Thoracic aorta (tissue), 2 donors: Measurements from ENCODE around the gene SLC48A1. TPM values are rescaled to one million over a fixed set of nuclear protein-coding genes. Genes with fewer than 3 reads are reported as not detected.

ENCODE experiments used
- ATAC-seq: fragments of 150-250 bp; one replicate; pipeline ENCODE4 v1.8.0; 2017; ENCODE audit warnings: low read depth; ENCODE audit not compliant: insufficient number of reproducible peaks, low FRiP score
- DNase-seq: peaks from one replicate; pipeline ENCODE4 v3.0.0-alpha.2; 2020; ENCODE audit warnings: low spot score
- H3K27ac ChIP-seq, 2 donors: fragments of 200-600 bp; sonication (generic); 1 replicate in 1 of 2; 2 replicates in 1 of 2; pipeline ENCODE4 v1.5.1; 2016; ENCODE audit warnings: mild to moderate bottlenecking in 2 of 2, moderate library complexity in 2 of 2
- H3K27me3 ChIP-seq: fragments of 200-600 bp; sonication (generic); replicated peaks from 2 replicates; pipeline ENCODE4 v1.6.0; 2016; ENCODE audit warnings: mild to moderate bottlenecking; ENCODE audit not compliant: insufficient read depth
- H3K36me3 ChIP-seq: fragments of 200-600 bp; sonication (generic); one replicate; pipeline ENCODE4 v1.5.1; 2016
- H3K4me1 ChIP-seq, 2 donors: fragments of 200-600 bp; sonication (generic); 1 replicate in 1 of 2; 2 replicates in 1 of 2; pipeline versions ENCODE4 v1.5.1 to v1.6.0; 2016; ENCODE audit warnings: low read depth in 2 of 2, mild to moderate bottlenecking in 1 of 2; ENCODE audit not compliant: control insufficient read depth in 1 of 2
- H3K4me3 ChIP-seq: fragments of 200-600 bp; sonication (generic); 2 replicates; pipeline ENCODE4 v1.5.1; 2016; ENCODE audit warnings: mild to moderate bottlenecking
- H3K9me3 ChIP-seq: fragments of 200-600 bp; sonication (generic); 2 replicates; pipeline ENCODE4 v1.5.1; 2016
- CTCF ChIP-seq: fragments of 200-600 bp; sonication (generic); IDR thresholded peaks from one replicate; pipeline ENCODE4 v1.5.1; 2019; ENCODE audit warnings: antibody characterized with exemption
- total RNA-seq, 2 donors: library from RNA; depleted of rRNA; stranded (reverse); fragments of >200 nt; gene quantifications; one replicate each; pipeline versions ENCODE4 v1.1.0 to v1.2.3, GENCODE V29; 2016

Gene SLC48A1
- total RNA-seq, 2 donors from 2014 or later: 60.5 to 107 TPM

GRCh38 chr12:47774663-47775062 lies 1.6 kb downstream of the SLC48A1 start:
- no peak for TF ChIP-seq CTCF
- Histone ChIP-seq H3K27ac (peak overlapping the region; percentile 62 to 78), H3K4me3 (peak overlapping the region; percentile 95), H3K27me3 (no peaks in the 10 kb centered on the region), H3K9me3 (no peaks in the 10 kb centered on the region), H3K4me1 (peaks cover 54 to 67% of the 10 kb centered on the region in 2 donors), H3K36me3 (no peaks in the 10 kb centered on the region)
- ATAC-seq (no peak), DNase-seq (no peak)

- H3K27ac ChIP-seq: peak overlapping the region; percentile 62 to 78
- no peaks in the 10 kb centered on the region for H3K27me3 ChIP-seq
- DNase-seq (no peak), ATAC-seq (no peak)
- peaks cover 54 to 68% of the 10 kb centered on the region in 2 donors for H3K4me1 ChIP-seq
- H3K4me3 ChIP-seq: peak overlapping the region; percentile 27
- no peak for TF ChIP-seq CTCF
- H3K9me3 ChIP-seq: no peaks in the 10 kb centered on the region
- no peaks in the 10 kb centered on the region for H3K36me3 ChIP-seq
Measured at GRCh38 chr12:47775100-47775911, 2.3 kb downstream of the SLC48A1 start.

- no peak for ATAC-seq
- peaks cover 54 to 68% of the 10 kb centered on the region in 2 donors for H3K4me1 ChIP-seq
- DNase-seq: no peak
- no peak overlapping the region for H3K4me3 ChIP-seq
- TF ChIP-seq CTCF: no peak
- no peaks in the 10 kb centered on the region for H3K9me3 ChIP-seq
- no peaks in the 10 kb centered on the region for H3K27me3 ChIP-seq
- peak overlapping the region; percentile 62 to 78 for H3K27ac ChIP-seq
- no peaks in the 10 kb centered on the region for H3K36me3 ChIP-seq
Measured at GRCh38 chr12:47776471-47777143, 3.6 kb downstream of the SLC48A1 start.

- TF ChIP-seq CTCF: no peak
- Histone ChIP-seq H3K4me3 (no peak overlapping the region), H3K27me3 (no peaks in the 10 kb centered on the region), H3K36me3 (no peaks in the 10 kb centered on the region), H3K27ac (peak overlapping the region; percentile 62 to 78), H3K9me3 (no peaks in the 10 kb centered on the region), H3K4me1 (peaks cover 54 to 68% of the 10 kb centered on the region in 2 donors)
- no peak for DNase-seq
- no peak for ATAC-seq
Measured at GRCh38 chr12:47777151-47777550, 4.1 kb downstream of the SLC48A1 start.
